ENCODE results near the gene ZNF516. TPM values are rescaled to one million over a fixed set of nuclear protein-coding genes. Genes with fewer than 3 reads are reported as not detected.
A peak's percentile ranks its signal among the peaks of the same experiment; 100 is the strongest.

Gene ZNF516
- total RNA-seq, 6 donors from 2014 or later: 21.9 to 44.3 (median 36.5) TPM

DNA sequence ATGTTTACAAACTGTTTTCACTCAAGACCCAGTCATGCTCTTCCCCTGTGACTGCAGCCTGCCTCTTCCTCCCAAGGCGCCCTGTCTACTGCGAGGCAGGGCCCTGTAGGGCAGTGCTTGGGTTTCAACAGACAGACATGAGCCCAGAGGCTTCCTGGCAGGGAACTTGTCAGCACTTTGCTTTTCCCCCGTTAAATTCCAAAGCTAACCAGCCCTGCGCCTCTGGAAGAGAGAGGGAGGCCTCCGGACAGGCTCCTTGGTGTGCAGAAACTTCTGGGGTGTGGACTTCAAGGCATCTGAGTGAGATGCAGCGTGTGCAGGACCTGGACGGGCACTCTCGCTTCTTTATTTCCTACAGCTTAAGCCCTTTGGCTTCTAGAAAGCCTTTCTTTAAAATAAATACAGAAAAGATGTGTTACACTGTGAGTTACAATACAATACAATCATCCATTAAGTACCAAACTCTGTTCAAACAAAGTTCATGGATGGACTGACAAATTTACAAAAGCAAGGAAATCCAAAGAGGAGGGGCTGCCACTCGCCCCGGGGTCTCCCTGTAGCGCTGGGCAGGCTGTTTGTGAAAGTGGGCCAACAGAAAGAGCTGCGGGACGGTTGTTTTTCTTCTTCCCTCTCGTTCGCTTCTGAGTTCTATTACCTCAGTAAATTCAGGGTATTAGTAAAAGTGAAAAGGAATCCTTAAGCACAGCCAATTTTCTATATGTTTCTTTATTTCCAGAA lies 8.8 kb upstream of the ZNF516 start:
- no peak overlapping the region for H3K4me3 ChIP-seq
- H3K27ac ChIP-seq: peak overlapping the region in 3 of 4 donors; percentile 22 to 58 (median 45)
- DNase-seq (peak in 1 of 2 donors; percentile 61), ATAC-seq (ENCODE audit: low FRiP score in 2 of 2) (peak in 1 of 2 donors; percentile 63)
- H3K36me3 ChIP-seq: no peaks in the 10 kb centered on the region
- TF ChIP-seq EP300 (IDR thresholded peaks at IDR 0.05) (no peak), POLR2A (IDR thresholded peaks at IDR 0.05) (peak in 1 of 4 donors; percentile 42)
- H3K4me1 ChIP-seq: no peaks in the 10 kb centered on the region
- H3K9me3 ChIP-seq: no peaks in the 10 kb centered on the region
- WGBS, 2 donors: 67 to 72% methylated on average over 15 of the region's 15 CpGs
- no peaks in the 10 kb centered on the region for H3K27me3 ChIP-seq

DNA sequence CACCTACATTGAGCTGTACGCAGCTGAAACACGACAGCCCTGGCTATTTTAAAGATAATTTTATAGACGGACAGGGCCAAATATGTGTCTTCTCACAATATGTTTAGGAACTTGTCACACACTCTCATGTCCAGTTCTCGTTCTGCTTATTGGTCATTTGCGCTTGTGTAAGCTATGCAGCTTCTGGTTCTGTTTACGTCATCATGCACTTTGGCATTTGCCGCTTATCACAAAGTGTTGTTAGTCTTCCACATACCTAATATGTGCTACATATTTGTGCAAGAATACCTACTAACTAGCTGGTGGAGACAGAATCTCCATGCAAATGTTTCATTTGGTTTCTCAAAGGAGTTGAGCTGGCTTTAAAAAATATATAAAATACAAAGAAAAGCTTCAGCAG lies 7.5 kb upstream of the ZNF516 start:
- no peaks in the 10 kb centered on the region for H3K36me3 ChIP-seq
- peak in 1 of 2 donors; percentile 42 for DNase-seq
- no peak overlapping the region for H3K4me3 ChIP-seq
- WGBS, 2 donors: 77 to 84% methylated on average over 7 of the region's 7 CpGs
- TF ChIP-seq EP300 (IDR thresholded peaks at IDR 0.05) (no peak), POLR2A (IDR thresholded peaks at IDR 0.05) (no peak), POLR2AphosphoS5 (IDR thresholded peaks at IDR 0.05) (no peak)
- TF ChIP-seq, protein P1, sequence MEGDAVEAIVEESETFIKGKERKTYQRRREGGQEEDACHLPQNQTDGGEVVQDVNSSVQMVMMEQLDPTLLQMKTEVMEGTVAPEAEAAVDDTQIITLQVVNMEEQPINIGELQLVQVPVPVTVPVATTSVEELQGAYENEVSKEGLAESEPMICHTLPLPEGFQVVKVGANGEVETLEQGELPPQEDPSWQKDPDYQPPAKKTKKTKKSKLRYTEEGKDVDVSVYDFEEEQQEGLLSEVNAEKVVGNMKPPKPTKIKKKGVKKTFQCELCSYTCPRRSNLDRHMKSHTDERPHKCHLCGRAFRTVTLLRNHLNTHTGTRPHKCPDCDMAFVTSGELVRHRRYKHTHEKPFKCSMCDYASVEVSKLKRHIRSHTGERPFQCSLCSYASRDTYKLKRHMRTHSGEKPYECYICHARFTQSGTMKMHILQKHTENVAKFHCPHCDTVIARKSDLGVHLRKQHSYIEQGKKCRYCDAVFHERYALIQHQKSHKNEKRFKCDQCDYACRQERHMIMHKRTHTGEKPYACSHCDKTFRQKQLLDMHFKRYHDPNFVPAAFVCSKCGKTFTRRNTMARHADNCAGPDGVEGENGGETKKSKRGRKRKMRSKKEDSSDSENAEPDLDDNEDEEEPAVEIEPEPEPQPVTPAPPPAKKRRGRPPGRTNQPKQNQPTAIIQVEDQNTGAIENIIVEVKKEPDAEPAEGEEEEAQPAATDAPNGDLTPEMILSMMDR (IDR thresholded peaks at IDR 0.05): no peak
- H3K9me3 ChIP-seq: no peaks in the 10 kb centered on the region
- H3K27me3 ChIP-seq: no peaks in the 10 kb centered on the region
- no peaks in the 10 kb centered on the region for H3K4me1 ChIP-seq
- ATAC-seq (ENCODE audit: low FRiP score in 2 of 2): peak in 1 of 2 donors; percentile 23
- peak overlapping the region in 1 of 4 donors; percentile 50 for H3K27ac ChIP-seq

GRCh38 chr18:76499637-76500340 lies 4.7 kb upstream of the ZNF516 start:
- TF ChIP-seq POLR2AphosphoS5 (IDR thresholded peaks at IDR 0.05) (no peak), POLR2A (IDR thresholded peaks at IDR 0.05) (no peak), EP300 (IDR thresholded peaks at IDR 0.05) (no peak)
- TF ChIP-seq, protein P1 (IDR thresholded peaks at IDR 0.05): no peak
- WGBS, 2 donors: 64 to 68% methylated on average over 10 of the region's 10 CpGs
- Histone ChIP-seq H3K4me3 (no peak overlapping the region), H3K27ac (no peak overlapping the region), H3K4me1 (peaks cover 0 to 11% (median 4%) of the 10 kb centered on the region in 4 donors), H3K9me3 (no peaks in the 10 kb centered on the region), H3K27me3 (no peaks in the 10 kb centered on the region), H3K36me3 (no peaks in the 10 kb centered on the region)
- ATAC-seq (ENCODE audit: low FRiP score in 2 of 2): no peak
- no peak for DNase-seq

GRCh38 chr18:76499021-76499420 lies 4.0 kb upstream of the ZNF516 start:
- ATAC-seq (ENCODE audit: low FRiP score in 2 of 2) (no peak), DNase-seq (no peak)
- Histone ChIP-seq H3K4me3 (no peak overlapping the region), H3K27me3 (no peaks in the 10 kb centered on the region), H3K27ac (no peak overlapping the region), H3K9me3 (no peaks in the 10 kb centered on the region), H3K4me1 (peaks cover 0 to 19% (median 7%) of the 10 kb centered on the region in 4 donors), H3K36me3 (no peaks in the 10 kb centered on the region)
- TF ChIP-seq EP300 (IDR thresholded peaks at IDR 0.05) (no peak), POLR2A (IDR thresholded peaks at IDR 0.05) (no peak)
- 81 to 88% methylated on average over 8 of the region's 8 CpGs for WGBS, 2 donors

DNA sequence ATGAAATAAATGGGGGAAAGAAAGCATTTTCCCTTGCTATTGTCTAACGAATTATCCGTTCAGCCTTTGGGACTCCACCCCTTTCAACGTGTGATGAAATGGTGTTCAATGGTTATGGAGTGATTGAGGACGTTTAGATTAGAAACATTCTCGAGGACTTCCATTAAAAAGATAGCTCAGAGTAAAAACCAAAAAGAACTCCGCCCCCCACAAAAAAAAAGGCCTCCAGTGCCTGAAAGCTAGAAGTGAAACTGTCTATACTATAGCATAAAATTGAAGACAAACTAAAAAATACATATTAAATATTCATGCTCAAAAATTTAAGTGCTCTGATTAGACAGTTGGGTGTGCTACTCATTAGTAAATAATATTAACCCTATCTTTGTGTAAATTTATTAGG lies 3.0 kb upstream of the ZNF516 start:
- 24 to 27% methylated on average over 6 of the region's 6 CpGs for WGBS, 2 donors
- TF ChIP-seq EP300 (IDR thresholded peaks at IDR 0.05) (no peak), POLR2A (IDR thresholded peaks at IDR 0.05) (no peak), POLR2AphosphoS5 (IDR thresholded peaks at IDR 0.05) (no peak)
- TF ChIP-seq, protein P1 (IDR thresholded peaks at IDR 0.05): no peak
- Histone ChIP-seq H3K27ac (no peak overlapping the region), H3K9me3 (no peaks in the 10 kb centered on the region), H3K4me3 (no peak overlapping the region), H3K4me1 (peaks cover 0 to 27% (median 12%) of the 10 kb centered on the region in 4 donors), H3K36me3 (no peaks in the 10 kb centered on the region), H3K27me3 (no peaks in the 10 kb centered on the region)
- DNase-seq: no peak
- no peak for ATAC-seq (ENCODE audit: low FRiP score in 2 of 2)
